ENCODE measurements around the gene PLRG1.

Gene PLRG1

GRCh38 chr4:154526151-154526550 is 24.0 kb downstream of the PLRG1 start:
- no peak for DNase-seq (ENCODE audit: low read depth)
- TF ChIP-seq, protein P1, sequence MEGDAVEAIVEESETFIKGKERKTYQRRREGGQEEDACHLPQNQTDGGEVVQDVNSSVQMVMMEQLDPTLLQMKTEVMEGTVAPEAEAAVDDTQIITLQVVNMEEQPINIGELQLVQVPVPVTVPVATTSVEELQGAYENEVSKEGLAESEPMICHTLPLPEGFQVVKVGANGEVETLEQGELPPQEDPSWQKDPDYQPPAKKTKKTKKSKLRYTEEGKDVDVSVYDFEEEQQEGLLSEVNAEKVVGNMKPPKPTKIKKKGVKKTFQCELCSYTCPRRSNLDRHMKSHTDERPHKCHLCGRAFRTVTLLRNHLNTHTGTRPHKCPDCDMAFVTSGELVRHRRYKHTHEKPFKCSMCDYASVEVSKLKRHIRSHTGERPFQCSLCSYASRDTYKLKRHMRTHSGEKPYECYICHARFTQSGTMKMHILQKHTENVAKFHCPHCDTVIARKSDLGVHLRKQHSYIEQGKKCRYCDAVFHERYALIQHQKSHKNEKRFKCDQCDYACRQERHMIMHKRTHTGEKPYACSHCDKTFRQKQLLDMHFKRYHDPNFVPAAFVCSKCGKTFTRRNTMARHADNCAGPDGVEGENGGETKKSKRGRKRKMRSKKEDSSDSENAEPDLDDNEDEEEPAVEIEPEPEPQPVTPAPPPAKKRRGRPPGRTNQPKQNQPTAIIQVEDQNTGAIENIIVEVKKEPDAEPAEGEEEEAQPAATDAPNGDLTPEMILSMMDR (IDR thresholded peaks at IDR 0.05; ENCODE audit: low read depth, low read length, missing control alignments) = no peak
- no peak overlapping the region for H3K4me3 ChIP-seq (ENCODE audit: low read depth, low read length)

- no peak overlapping the region for H3K4me3 ChIP-seq (ENCODE audit: low read depth, low read length)
- TF ChIP-seq, protein P1 (IDR thresholded peaks at IDR 0.05; ENCODE audit: low read depth, low read length, missing control alignments) = no peak
- DNase-seq (ENCODE audit: low read depth) = no peak
Observed at GRCh38 chr4:154521607-154522006, 28.6 kb downstream of the PLRG1 start.

DNA sequence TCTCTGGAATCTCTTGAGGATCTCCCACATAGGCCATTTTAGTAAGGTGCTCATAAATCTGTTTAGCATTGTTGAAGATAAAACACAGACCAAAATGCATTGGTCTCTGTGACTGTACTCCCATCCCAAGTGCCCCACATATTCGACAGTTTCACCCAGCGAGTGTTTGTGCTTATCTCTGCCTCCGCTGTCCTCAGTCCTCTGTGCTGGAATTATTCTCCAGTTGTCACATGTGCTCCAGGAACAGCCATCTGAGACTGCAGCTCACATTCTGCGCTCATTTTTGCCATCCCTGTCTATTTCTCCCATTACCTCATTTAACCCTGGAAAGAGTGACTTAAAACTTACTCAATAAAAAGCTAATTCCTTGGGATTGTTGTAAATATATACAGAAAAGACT is 31.0 kb downstream of the PLRG1 start:
- no peak for DNase-seq (ENCODE audit: low read depth)
- no peak overlapping the region for H3K4me3 ChIP-seq (ENCODE audit: low read depth, low read length)
- TF ChIP-seq, protein P1 (IDR thresholded peaks at IDR 0.05; ENCODE audit: low read depth, low read length, missing control alignments) = no peak

DNA sequence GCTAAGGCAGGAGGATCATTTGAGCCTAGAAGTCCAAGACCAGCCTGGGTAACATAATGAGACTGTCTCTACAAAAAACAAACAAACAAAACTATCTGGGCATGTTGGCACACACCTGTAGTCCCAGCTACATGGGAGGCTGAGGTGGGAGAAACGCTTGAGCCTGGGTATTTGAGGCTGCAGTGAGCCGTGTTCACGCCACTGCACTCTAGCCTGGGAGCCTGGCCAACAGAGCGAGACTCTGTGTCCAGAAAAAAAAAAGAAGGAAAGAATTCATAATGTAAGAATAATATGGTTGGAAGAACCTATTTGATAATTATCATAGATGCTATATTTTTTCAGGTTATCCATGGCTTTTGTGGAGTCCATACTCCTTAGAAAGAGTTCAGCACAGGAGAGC is 32.6 kb downstream of the PLRG1 start:
- TF ChIP-seq, protein P1 (IDR thresholded peaks at IDR 0.05; ENCODE audit: low read depth, low read length, missing control alignments) = no peak
- no peak overlapping the region for H3K4me3 ChIP-seq (ENCODE audit: low read depth, low read length)
- no peak for DNase-seq (ENCODE audit: low read depth)

DNA sequence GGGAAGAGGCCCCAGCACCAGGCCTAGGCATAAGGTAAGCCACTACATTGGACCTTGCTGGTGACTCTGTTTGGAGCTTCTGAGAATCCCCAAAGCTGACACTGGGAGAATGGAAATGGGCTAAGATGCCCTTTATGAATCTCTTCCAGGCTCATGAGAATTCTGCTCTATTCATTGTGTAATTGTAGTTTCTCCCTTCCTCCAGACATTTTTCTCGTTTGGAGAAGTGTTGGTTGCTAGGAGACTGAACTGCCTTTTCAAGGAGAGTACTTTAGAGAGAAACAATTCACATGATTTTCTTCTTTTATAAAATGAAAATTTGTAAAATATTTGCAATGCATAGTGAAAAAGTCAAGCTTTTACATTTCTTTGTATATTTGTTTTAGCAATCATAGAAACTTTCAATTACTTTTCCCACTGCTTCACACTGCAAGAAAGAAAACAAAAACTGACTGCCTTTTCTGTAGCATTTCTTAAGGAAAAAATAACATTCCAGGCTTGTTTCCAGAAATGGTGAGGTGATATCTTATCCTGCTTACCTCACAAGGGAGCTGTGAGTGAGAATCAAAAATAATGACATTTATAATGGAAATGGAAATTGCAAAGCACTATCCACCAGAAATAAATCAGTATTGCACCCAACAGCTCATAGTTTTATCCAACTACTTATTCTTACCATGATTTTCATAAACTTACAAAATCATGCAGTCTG is 33.7 kb downstream of the PLRG1 start:
- TF ChIP-seq, protein P1 (IDR thresholded peaks at IDR 0.05; ENCODE audit: low read depth, low read length, missing control alignments) = no peak
- DNase-seq (ENCODE audit: low read depth) = no peak
- no peak overlapping the region for H3K4me3 ChIP-seq (ENCODE audit: low read depth, low read length)

DNA sequence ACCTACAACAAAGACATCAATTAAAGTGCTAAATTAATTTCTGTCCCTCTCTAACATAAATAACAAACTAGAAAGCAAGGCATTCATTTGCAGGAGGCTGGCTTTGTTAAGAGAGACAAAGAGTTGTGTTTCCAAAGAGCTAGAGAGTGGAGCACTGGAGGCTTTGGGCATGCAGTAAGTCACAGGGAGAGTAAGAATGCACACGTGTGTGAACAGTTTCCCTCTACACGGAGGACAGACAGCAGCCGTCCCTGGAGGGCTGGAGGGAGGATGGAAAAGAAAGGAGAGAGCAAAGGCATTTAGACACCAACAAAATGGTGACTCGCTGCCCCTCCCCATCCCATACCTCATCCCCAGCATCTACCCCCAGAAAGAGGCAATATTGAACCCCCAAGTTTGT is 38.2 kb downstream of the PLRG1 start:
- no peak for DNase-seq (ENCODE audit: low read depth)
- no peak overlapping the region for H3K4me3 ChIP-seq (ENCODE audit: low read depth, low read length)
- TF ChIP-seq, protein P1 (IDR thresholded peaks at IDR 0.05; ENCODE audit: low read depth, low read length, missing control alignments) = no peak

DNA sequence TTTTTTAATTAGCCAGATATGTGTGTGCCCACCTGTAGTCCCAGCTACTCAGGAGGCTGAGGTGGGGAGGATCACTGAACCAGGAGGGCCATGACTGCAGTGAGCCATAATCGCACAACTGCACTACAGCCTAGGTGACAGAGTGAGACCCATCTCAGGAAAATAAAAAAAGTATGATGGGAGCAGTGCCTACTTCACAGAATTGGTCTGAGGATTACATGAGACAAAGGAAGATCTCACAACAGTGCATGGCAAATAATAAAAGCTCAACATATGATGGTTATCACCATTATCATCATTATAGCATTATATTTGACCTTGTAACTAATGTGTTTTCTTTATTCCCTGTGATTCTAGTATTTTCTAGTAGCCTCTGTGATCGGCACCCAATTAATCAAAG is 38.7 kb downstream of the PLRG1 start:
- H3K4me3 ChIP-seq (ENCODE audit: low read depth, low read length) = no peak overlapping the region
- DNase-seq (ENCODE audit: low read depth) = no peak
- TF ChIP-seq, protein P1 (IDR thresholded peaks at IDR 0.05; ENCODE audit: low read depth, low read length, missing control alignments) = no peak
